Testis (tissue), 2 donors: Measurements from ENCODE around the gene CLTRN.

Source experiments
- CTCF ChIP-seq, 3 experiments: fragments of 450-650 bp in 2 of 3; fragments of 200-600 bp in 1 of 3; sonication (generic) in 1 of 3; IDR thresholded peaks; one replicate each; pipeline ENCODE4 v1.5.1; 2016 to 2019; ENCODE audit warnings: antibody characterized with exemption in 3 of 3, mild to moderate bottlenecking in 2 of 3, moderate library complexity in 1 of 3
- POLR2A ChIP-seq: fragments of 450-650 bp; IDR thresholded peaks from one replicate; pipeline ENCODE4 v1.6.1; 2017; ENCODE audit warnings: antibody characterized with exemption, mild to moderate bottlenecking, moderate library complexity

GRCh38 chrX:15600049-15600448, 64.6 kb downstream of the CLTRN start:
- no peak for TF ChIP-seq CTCF (IDR thresholded peaks at IDR 0.05)
- TF ChIP-seq POLR2A = no peak
